GM21360 (cell line): ENCODE data around the gene SPRY1.

Source experiments
- ATAC-seq: cut with Tn5 transposase; IDR thresholded peaks from one replicate; pipeline ENCODE4 v1.9.1; 2021; ENCODE audit warnings: mild to moderate bottlenecking, moderate library complexity; ENCODE audit not compliant: unreplicated experiment

SPRY1 gene

GRCh38 chr4:123396307-123397143, at the start of gene SPRY1:
SPRY1 (plus strand) TSS chr4:123396795; CDS start chr4:123401592, 4,797 bp downstream.
- ATAC-seq = peak; percentile 44

GRCh38 chr4:123346951-123347350, 49.6 kb upstream of the SPRY1 start:
- no peak for ATAC-seq

- no peak for ATAC-seq
Measured at GRCh38 chr4:123348946-123349345, 47.6 kb upstream of the SPRY1 start.

- no peak for ATAC-seq
Measured at GRCh38 chr4:123349421-123350190, 47.0 kb upstream of the SPRY1 start.

- no peak for ATAC-seq
Measured at GRCh38 chr4:123350191-123350544, 46.4 kb upstream of the SPRY1 start.

- ATAC-seq = no peak
Measured at GRCh38 chr4:123350726-123351125, 45.9 kb upstream of the SPRY1 start.

GRCh38 chr4:123351713-123352112, 44.9 kb upstream of the SPRY1 start:
- no peak for ATAC-seq

GRCh38 chr4:123352240-123352945, 44.2 kb upstream of the SPRY1 start:
- no peak for ATAC-seq

- no peak for ATAC-seq
Measured at GRCh38 chr4:123352966-123353365, 43.6 kb upstream of the SPRY1 start.

- ATAC-seq = no peak
Measured at GRCh38 chr4:123353656-123354055, 42.9 kb upstream of the SPRY1 start.

GRCh38 chr4:123354701-123355100, 41.9 kb upstream of the SPRY1 start:
- no peak for ATAC-seq

- ATAC-seq = no peak
Measured at GRCh38 chr4:123356921-123357320, 39.7 kb upstream of the SPRY1 start.

GRCh38 chr4:123359449-123360315, 36.9 kb upstream of the SPRY1 start:
- ATAC-seq = no peak

- ATAC-seq = no peak
Measured at GRCh38 chr4:123361195-123361861, 35.3 kb upstream of the SPRY1 start.

GRCh38 chr4:123362103-123362502, 34.5 kb upstream of the SPRY1 start:
- no peak for ATAC-seq

GRCh38 chr4:123363729-123364128, 32.9 kb upstream of the SPRY1 start:
- peak; percentile 78 for ATAC-seq

- no peak for ATAC-seq
Measured at GRCh38 chr4:123364906-123365305, 31.7 kb upstream of the SPRY1 start.

- no peak for ATAC-seq
Measured at GRCh38 chr4:123365412-123365811, 31.2 kb upstream of the SPRY1 start.

GRCh38 chr4:123366144-123366748, 30.3 kb upstream of the SPRY1 start:
- ATAC-seq = no peak

- ATAC-seq = no peak
Measured at GRCh38 chr4:123378794-123379193, 17.8 kb upstream of the SPRY1 start.
